Natural killer cell (primary cell): ENCODE data around the gene MSL3B.

Source experiments
- ATAC-seq, 3 donors: fragments of 150-1000 bp in 2 of 3; fragments of 200-7000 bp in 1 of 3; cut with Tn5 transposase; 1 replicate in 1 of 3; 2 replicates in 2 of 3; pipeline ENCODE4 v1.10.0; 2021; ENCODE audit warnings: mild to moderate bottlenecking in 2 of 3, moderate library complexity in 2 of 3
- DNase-seq, 2 donors: peaks; one replicate each; pipeline versions ENCODE4 v3.0.0 to v3.0.0-alpha.2; 2013 to 2021; ENCODE audit warnings: mixed read lengths in 1 of 2
- H3K27ac ChIP-seq: one replicate; pipeline ENCODE4 v1.5.1; 2013; ENCODE audit warnings: mild to moderate bottlenecking, low read length
- H3K27me3 ChIP-seq: one replicate; pipeline ENCODE4 v1.6.1; 2013; ENCODE audit warnings: low read length; ENCODE audit not compliant: control insufficient read depth, insufficient read depth
- H3K36me3 ChIP-seq: one replicate; pipeline ENCODE4 v1.6.1; 2013; ENCODE audit warnings: low read length; ENCODE audit not compliant: control insufficient read depth, insufficient read depth
- H3K4me1 ChIP-seq: one replicate; pipeline ENCODE4 v1.6.1; 2013; ENCODE audit warnings: low read length; ENCODE audit not compliant: control insufficient read depth, insufficient read depth
- H3K4me3 ChIP-seq: one replicate; pipeline ENCODE4 v1.5.1; 2013; ENCODE audit warnings: low read length
- H3K9me3 ChIP-seq: one replicate; pipeline ENCODE4 v1.6.1; 2013; ENCODE audit warnings: low read length; ENCODE audit not compliant: control insufficient read depth, insufficient read depth
- H3K27ac Mint-ChIP-seq, 2 donors: one replicate each; pipeline ENCODE4 v1.8.0; 2022; ENCODE audit warnings: mild to moderate bottlenecking in 2 of 2, mixed read lengths in 2 of 2, moderate library complexity in 1 of 2
- H3K27me3 Mint-ChIP-seq, 2 donors: one replicate each; pipeline ENCODE4 v1.8.0; 2022; ENCODE audit warnings: low read depth in 2 of 2, mixed read lengths in 2 of 2
- H3K36me3 Mint-ChIP-seq: one replicate; pipeline ENCODE4 v1.8.0; 2022; ENCODE audit warnings: mixed read lengths
- H3K4me1 Mint-ChIP-seq, 2 donors: one replicate each; pipeline ENCODE4 v1.8.0; 2022; ENCODE audit warnings: mixed read lengths in 2 of 2
- H3K4me3 Mint-ChIP-seq: one replicate; pipeline ENCODE4 v1.8.0; 2022; ENCODE audit warnings: mild to moderate bottlenecking, moderate library complexity, mixed read lengths
- H3K9me3 Mint-ChIP-seq, 2 donors: one replicate each; pipeline ENCODE4 v1.8.0; 2022; ENCODE audit warnings: mixed read lengths in 2 of 2
- WGBS: methylation state at CpG from one replicate; pipeline ENCODE4 v1.1.7; 2013; ENCODE audit warnings: missing lambda C conversion rate; ENCODE audit not compliant: insufficient coverage; 5-methylcytosine and 5-hydroxymethylcytosine counted together
- intact Hi-C: fragments of 100-400 bp; cut with micrococcal nuclease; formaldehyde crosslinking; loops from one replicate; pipeline ENCODE4 v1.14.2; 2022
- TF ChIP-seq, protein P1 (sequence below): fragments of 200-600 bp; IDR thresholded peaks from one replicate; pipeline ENCODE4 v1.8.0; 2022; ENCODE audit warnings: antibody characterized with exemption

Gene MSL3B

DNA sequence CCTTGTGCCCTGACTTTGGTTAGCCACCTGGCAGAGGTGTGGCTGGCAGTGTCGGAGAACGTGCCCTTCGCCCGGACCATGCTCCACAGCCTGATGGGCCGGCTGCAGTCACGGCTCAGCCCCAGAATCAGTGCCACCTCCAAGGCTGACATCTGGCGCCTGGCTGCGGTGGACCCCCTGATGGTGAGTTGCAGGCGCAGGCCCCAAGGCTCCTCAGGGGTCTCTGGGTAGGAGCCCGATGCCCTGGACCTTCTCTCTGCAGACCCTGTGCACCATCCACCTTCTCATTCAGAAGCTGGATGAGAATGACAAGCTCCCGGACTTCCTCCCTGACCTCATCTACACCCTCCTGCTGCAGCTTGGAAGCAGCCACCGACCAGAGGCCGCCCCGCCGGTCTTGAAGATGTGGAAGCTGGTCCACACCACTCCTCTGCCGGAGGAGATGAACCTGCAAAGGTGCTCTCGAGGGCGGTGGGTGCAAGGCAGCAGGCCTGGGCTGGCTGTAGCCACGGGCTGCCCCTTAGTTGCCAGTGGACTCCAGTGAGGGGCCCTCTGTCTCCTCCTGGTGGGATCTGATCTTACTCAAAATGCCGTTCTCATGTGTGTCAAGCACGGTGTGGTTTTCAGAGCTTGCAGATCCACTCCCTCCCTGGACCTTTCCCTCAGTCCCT lies 46.0 kb downstream of the MSL3B start:
- Histone ChIP-seq H3K9me3 (no peaks in the 10 kb centered on the region), H3K27ac (no peak overlapping the region), H3K36me3 (no peaks in the 10 kb centered on the region), H3K27me3 (no peaks in the 10 kb centered on the region), H3K4me1 (no peaks in the 10 kb centered on the region), H3K4me3 (no peak overlapping the region)
- Mint-ChIP-seq H3K4me3 (no peak overlapping the region), H3K27ac (no peak overlapping the region), H3K36me3 (no peaks in the 10 kb centered on the region), H3K27me3 (peaks cover 0 to 14% of the 10 kb centered on the region in 2 donors), H3K9me3 (no peaks in the 10 kb centered on the region), H3K4me1 (peaks cover 0 to 2% of the 10 kb centered on the region in 2 donors)
- TF ChIP-seq, protein P1, sequence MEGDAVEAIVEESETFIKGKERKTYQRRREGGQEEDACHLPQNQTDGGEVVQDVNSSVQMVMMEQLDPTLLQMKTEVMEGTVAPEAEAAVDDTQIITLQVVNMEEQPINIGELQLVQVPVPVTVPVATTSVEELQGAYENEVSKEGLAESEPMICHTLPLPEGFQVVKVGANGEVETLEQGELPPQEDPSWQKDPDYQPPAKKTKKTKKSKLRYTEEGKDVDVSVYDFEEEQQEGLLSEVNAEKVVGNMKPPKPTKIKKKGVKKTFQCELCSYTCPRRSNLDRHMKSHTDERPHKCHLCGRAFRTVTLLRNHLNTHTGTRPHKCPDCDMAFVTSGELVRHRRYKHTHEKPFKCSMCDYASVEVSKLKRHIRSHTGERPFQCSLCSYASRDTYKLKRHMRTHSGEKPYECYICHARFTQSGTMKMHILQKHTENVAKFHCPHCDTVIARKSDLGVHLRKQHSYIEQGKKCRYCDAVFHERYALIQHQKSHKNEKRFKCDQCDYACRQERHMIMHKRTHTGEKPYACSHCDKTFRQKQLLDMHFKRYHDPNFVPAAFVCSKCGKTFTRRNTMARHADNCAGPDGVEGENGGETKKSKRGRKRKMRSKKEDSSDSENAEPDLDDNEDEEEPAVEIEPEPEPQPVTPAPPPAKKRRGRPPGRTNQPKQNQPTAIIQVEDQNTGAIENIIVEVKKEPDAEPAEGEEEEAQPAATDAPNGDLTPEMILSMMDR = no peak
- WGBS = 91% methylated on average over 21 of the region's 21 CpGs
- ATAC-seq (no peak), DNase-seq (peak in 1 of 2 donors; percentile 10)
- intact Hi-C loops = no loop called here

DNA sequence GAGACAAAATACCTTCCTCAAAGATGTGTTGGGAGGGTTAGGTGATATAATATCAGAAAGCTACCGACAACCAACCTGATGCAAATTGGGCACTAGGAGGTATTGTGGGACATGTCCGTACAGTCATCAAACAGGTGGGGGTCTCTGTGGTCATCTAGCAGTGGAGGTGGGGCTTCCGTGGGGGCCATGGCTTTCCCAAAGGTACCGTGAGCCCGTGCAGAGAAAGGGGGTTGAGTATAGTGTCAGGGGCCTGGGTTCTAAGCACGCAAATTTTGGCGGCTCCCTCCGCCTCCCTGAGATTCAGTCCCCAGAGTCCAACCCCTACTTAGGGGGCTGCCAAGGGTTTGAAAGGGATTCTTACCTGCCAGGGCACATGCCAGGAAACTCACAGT lies 46.5 kb downstream of the MSL3B start:
- H3K9me3 Mint-ChIP-seq = no peaks in the 10 kb centered on the region

DNA sequence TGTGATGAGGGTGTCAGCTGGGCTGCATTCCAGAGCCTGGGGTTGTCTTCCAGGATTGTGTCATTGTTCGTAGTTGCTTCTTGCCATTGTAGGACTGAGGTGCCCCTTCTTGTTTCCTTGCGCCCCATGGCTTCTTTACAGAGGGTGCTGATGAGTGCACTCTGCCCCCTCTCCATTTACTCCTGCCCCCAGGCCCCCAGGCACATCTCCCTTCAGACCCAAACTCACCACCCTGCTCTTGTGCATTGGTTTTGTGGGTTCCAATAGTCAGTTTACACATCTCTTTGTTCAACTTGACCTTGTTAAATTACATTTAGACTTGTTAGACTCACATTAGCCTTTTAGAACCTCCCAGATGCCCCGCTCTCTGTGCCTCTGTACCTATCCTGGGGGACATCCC lies 47.0 kb downstream of the MSL3B start:
- H3K9me3 ChIP-seq = no peaks in the 10 kb centered on the region
- no peak for ATAC-seq
- H3K36me3 Mint-ChIP-seq = no peaks in the 10 kb centered on the region
- intact Hi-C loops = no loop called here
- H3K27me3 ChIP-seq = no peaks in the 10 kb centered on the region
- DNase-seq = no peak
- H3K9me3 Mint-ChIP-seq = no peaks in the 10 kb centered on the region
- no peaks in the 10 kb centered on the region for H3K4me1 ChIP-seq
- no peaks in the 10 kb centered on the region for H3K36me3 ChIP-seq
- peaks cover 0 to 5% of the 10 kb centered on the region in 2 donors for H3K4me1 Mint-ChIP-seq
- WGBS = 91% methylated on average over 3 of the region's 3 CpGs
- H3K27ac Mint-ChIP-seq = no peak overlapping the region
- TF ChIP-seq, protein P1 = no peak
- H3K4me3 ChIP-seq = no peak overlapping the region
- no peak overlapping the region for H3K27ac ChIP-seq
- no peak overlapping the region for H3K4me3 Mint-ChIP-seq
- H3K27me3 Mint-ChIP-seq = peaks cover 3 to 12% of the 10 kb centered on the region in 2 donors

More for the DNA sequence above, 46.5 kb downstream of the MSL3B start:
- Mint-ChIP-seq H3K4me1 (peaks cover 0 to 5% of the 10 kb centered on the region in 2 donors), H3K36me3 (no peaks in the 10 kb centered on the region), H3K27me3 (peaks cover 0 to 14% of the 10 kb centered on the region in 2 donors), H3K4me3 (no peak overlapping the region), H3K27ac (no peak overlapping the region)
- no peaks in the 10 kb centered on the region for H3K9me3 ChIP-seq
- ATAC-seq = no peak
- intact Hi-C loops = no loop called here
- TF ChIP-seq, protein P1 = no peak
- no peak overlapping the region for H3K27ac ChIP-seq
- H3K4me3 ChIP-seq = no peak overlapping the region
- DNase-seq = peak in 1 of 2 donors; percentile 10
- WGBS = 93% methylated on average over 8 of the region's 8 CpGs
- no peaks in the 10 kb centered on the region for H3K36me3 ChIP-seq
- no peaks in the 10 kb centered on the region for H3K4me1 ChIP-seq
- H3K27me3 ChIP-seq = no peaks in the 10 kb centered on the region

DNA sequence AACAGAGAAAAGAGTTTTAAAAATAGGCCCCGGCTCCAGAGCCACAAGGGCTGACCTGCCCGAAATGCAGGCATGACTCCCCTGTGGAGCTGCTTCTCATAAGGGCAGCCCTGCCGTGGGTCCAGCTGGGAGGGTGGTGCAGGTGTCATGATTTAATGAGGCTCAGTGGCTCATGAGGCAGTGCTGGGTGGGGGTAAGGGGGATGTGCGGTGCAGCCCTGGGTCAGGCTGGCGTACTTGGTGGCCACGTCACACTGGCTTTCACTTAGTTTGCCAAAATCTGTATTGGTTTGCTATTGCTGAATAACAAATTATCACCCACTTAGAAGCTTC lies 47.4 kb downstream of the MSL3B start:
- no peak overlapping the region for H3K4me3 ChIP-seq
- H3K4me1 ChIP-seq = no peaks in the 10 kb centered on the region
- TF ChIP-seq, protein P1 = no peak
- H3K27me3 Mint-ChIP-seq = peaks cover 8 to 10% of the 10 kb centered on the region in 2 donors
- no peak overlapping the region for H3K27ac Mint-ChIP-seq
- no peaks in the 10 kb centered on the region for H3K27me3 ChIP-seq
- H3K4me3 Mint-ChIP-seq = no peak overlapping the region
- H3K9me3 ChIP-seq = no peaks in the 10 kb centered on the region
- 94% methylated on average over 6 of the region's 6 CpGs for WGBS
- ATAC-seq = no peak
- peaks cover 0 to 5% of the 10 kb centered on the region in 2 donors for H3K4me1 Mint-ChIP-seq
- H3K36me3 Mint-ChIP-seq = no peaks in the 10 kb centered on the region
- DNase-seq = no peak
- no peaks in the 10 kb centered on the region for H3K9me3 Mint-ChIP-seq
- H3K36me3 ChIP-seq = no peaks in the 10 kb centered on the region
- intact Hi-C loops = no loop called here
- H3K27ac ChIP-seq = no peak overlapping the region
